IPS-15b (cell line): ENCODE measurements around the gene CLASRP.
"Not testable (repeated sequence)": the region's sequence is repeated elsewhere in the genome, so short reads cannot be mapped to it uniquely, and the experiment has no call there.

Experiments used
- H3K27me3 ChIP-seq: one replicate; pipeline ENCODE4 v1.6.1; 2013; ENCODE audit warnings: low read length; ENCODE audit not compliant: control insufficient read depth, insufficient read depth
- H3K36me3 ChIP-seq: one replicate; pipeline ENCODE4 v1.6.1; 2013; ENCODE audit warnings: low read length; ENCODE audit not compliant: control insufficient read depth, insufficient read depth
- H3K4me1 ChIP-seq: one replicate; pipeline ENCODE4 v1.6.1; 2013; ENCODE audit warnings: mild to moderate bottlenecking, low read length; ENCODE audit not compliant: control insufficient read depth, insufficient read depth
- H3K4me3 ChIP-seq: one replicate; pipeline ENCODE4 v1.5.1; 2013; ENCODE audit warnings: low read depth, low read length
- H3K9ac ChIP-seq: one replicate; pipeline ENCODE4 v1.6.1; 2013; ENCODE audit warnings: low read depth, mild to moderate bottlenecking, low read length
- H3K9me3 ChIP-seq: one replicate; pipeline ENCODE4 v1.6.1; 2013; ENCODE audit warnings: mild to moderate bottlenecking, low read length; ENCODE audit not compliant: control insufficient read depth, insufficient read depth

The CLASRP gene, protein sequence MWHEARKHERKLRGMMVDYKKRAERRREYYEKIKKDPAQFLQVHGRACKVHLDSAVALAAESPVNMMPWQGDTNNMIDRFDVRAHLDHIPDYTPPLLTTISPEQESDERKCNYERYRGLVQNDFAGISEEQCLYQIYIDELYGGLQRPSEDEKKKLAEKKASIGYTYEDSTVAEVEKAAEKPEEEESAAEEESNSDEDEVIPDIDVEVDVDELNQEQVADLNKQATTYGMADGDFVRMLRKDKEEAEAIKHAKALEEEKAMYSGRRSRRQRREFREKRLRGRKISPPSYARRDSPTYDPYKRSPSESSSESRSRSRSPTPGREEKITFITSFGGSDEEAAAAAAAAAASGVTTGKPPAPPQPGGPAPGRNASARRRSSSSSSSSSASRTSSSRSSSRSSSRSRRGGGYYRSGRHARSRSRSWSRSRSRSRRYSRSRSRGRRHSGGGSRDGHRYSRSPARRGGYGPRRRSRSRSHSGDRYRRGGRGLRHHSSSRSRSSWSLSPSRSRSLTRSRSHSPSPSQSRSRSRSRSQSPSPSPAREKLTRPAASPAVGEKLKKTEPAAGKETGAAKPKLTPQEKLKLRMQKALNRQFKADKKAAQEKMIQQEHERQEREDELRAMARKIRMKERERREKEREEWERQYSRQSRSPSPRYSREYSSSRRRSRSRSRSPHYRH

DNA sequence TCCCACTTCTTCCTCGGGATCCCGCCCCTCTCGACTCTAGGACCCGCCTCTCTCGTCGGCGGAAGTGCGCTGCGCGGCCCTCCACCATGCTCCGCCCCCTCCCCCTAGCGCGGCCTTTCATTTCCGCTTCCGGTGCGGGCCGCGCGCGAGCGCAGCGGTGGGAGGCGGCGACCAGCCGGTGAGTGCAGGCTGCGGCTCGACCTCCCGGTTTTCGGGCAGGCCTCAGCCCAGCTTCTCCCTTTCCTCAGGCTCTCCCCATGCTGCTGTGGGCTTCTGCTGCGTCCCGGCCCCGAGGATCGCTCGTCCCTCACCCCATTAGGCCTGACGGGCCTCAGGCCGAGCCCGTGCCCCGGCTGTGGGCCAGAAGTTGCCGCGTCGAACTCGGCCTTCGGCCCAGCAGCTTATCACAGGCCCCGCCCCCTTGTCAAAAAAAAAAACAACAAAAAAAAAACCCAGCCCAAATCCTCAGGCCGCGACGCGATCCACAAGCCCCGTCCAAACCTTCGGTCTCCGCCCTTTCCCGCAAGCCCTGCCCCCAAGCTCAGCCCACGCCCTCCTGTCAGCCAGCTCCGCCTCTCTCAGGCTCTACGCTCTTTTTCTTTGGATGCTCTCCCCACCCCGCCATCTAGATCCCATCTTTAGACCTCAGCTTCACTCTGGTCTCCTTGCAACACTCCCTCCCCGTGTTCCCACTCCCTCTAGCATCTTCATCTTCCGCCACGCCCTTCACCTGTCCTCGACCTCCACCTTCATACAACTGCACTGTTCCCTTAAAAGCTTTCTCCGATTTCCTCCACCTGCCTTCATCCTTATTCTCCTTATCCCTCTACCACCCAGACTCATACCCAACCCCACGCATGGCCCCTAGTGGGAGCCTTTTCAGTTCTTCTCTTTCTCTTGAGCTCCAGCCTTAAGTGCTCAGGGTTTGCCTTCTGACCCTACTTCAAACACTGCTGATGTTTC is at the start of gene CLASRP:
CLASRP (plus strand) TSS at position 115 of the 963 bp plus-strand sequence. CDS start 1,168 bp downstream, outside the sequence.
- Histone ChIP-seq H3K4me3 (peak within 1 kb of the TSS; percentile 96), H3K27me3 (no peaks in the 10 kb centered on the region), H3K9me3 (no peaks in the 10 kb centered on the region), H3K36me3 (peaks cover 37% of the 10 kb centered on the region), H3K4me1 (peaks cover 6% of the 10 kb centered on the region), H3K9ac (peak within 1 kb of the TSS; percentile 73)

DNA sequence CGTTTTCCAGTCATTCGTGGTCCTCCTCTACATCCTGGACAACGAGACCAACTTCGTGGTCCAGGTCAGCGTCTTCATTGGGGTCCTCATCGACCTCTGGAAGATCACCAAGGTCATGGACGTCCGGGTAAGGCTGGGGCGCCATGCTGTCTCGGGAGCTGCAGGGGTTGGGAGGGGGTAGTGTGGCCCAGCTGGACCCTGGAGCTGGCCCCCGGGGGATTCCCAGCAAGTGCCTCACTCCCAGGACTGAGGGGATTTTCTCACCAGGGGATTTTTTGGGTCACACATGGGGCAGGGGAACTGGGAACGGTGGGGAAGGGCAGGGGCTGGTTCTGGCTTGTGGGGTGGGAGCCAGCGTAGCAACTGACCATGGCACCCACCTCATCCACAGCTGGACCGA is 48.4 kb upstream of the CLASRP start:
- Histone ChIP-seq H3K4me1 (no peaks in the 10 kb centered on the region), H3K9me3 (no peaks in the 10 kb centered on the region), H3K9ac (no peak overlapping the region), H3K36me3 (peaks cover 42% of the 10 kb centered on the region), H3K27me3 (no peaks in the 10 kb centered on the region), H3K4me3 (no peak overlapping the region)

DNA sequence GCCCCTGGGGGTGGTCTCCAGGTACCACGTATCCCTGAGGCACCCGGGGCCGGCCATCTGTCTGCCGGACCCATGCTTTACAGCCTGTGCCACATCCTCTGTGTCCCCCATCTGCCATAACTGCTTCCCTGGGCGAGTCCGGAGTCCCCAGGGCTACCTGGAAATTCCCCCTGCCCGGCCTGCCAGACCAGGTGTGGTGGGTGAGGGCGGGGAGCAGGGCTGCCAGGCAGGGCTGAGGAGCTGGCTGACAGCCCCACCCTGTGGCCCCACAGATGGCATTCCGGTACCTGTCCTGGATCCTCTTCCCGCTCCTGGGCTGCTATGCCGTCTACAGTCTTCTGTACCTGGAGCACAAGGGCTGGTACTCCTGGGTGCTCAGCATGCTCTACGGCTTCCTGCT is 47.9 kb upstream of the CLASRP start:
- peaks cover 40% of the 10 kb centered on the region for H3K36me3 ChIP-seq

DNA sequence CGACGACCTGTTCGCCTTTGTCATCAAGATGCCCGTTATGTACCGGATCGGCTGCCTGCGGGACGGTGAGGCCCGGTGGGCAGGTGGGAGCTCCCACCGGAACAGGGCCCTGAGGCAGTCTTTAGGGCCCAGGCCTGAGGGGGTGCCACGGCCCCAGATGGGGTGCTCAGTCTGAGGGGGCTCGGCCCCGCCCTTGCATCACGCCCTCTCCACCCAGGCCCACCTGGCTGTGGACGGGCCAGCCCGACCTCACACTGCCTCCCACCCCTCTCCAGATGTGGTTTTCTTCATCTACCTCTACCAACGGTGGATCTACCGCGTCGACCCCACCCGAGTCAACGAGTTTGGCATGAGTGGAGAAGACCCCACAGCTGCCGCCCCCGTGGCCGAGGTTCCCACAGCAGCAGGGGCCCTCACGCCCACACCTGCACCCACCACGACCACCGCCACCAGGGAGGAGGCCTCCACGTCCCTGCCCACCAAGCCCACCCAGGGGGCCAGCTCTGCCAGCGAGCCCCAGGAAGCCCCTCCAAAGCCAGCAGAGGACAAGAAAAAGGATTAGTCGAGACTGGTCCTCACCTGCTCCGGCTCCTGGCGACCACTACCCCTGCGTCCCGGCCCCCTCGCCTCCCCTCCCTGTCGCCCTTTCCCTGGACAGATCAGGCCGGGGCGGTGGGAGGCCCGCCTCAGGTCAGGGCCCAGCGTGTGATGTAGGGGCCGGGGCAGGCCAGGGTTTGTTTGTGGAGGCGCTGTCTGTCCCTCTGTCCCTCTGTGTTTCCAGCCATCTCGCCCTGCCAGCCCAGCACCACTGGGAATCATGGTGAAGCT is 46.3 kb upstream of the CLASRP start:
- H3K36me3 ChIP-seq, result peaks cover 33% of the 10 kb centered on the region
- H3K9ac ChIP-seq, result no peak overlapping the region
- no peak overlapping the region for H3K4me3 ChIP-seq
- H3K9me3 ChIP-seq, result no peaks in the 10 kb centered on the region
- H3K27me3 ChIP-seq, result no peaks in the 10 kb centered on the region
- no peaks in the 10 kb centered on the region for H3K4me1 ChIP-seq

More for the DNA sequence above, 47.9 kb upstream of the CLASRP start:
- H3K9ac ChIP-seq, result no peak overlapping the region
- no peaks in the 10 kb centered on the region for H3K27me3 ChIP-seq
- H3K9me3 ChIP-seq, result no peaks in the 10 kb centered on the region
- H3K4me1 ChIP-seq, result no peaks in the 10 kb centered on the region
- H3K4me3 ChIP-seq, result no peak overlapping the region

DNA sequence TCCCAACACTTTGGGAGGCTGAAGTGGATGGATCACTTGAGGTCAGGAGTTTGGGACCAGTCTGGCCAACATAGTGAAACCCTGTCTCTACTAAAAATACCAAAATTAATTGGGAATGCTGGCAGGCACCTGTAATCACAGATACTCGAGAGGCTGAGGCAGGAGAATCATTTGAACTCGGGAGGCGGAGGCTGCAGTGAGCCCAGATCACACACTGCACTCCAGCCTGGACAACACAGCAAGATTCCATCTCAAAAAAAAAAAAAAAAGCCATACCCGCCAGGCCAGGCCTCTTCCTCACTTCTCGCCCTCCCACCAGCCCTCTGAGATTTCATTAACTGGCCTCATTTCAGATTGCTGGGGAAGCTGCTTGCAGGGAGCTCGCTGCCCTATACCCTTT is 45.3 kb upstream of the CLASRP start:
- Histone ChIP-seq H3K27me3 (no peaks in the 10 kb centered on the region), H3K36me3 (peaks cover 33% of the 10 kb centered on the region), H3K9me3 (no peaks in the 10 kb centered on the region), H3K4me1 (no peaks in the 10 kb centered on the region), H3K9ac (no peak overlapping the region), H3K4me3 (no peak overlapping the region)

DNA sequence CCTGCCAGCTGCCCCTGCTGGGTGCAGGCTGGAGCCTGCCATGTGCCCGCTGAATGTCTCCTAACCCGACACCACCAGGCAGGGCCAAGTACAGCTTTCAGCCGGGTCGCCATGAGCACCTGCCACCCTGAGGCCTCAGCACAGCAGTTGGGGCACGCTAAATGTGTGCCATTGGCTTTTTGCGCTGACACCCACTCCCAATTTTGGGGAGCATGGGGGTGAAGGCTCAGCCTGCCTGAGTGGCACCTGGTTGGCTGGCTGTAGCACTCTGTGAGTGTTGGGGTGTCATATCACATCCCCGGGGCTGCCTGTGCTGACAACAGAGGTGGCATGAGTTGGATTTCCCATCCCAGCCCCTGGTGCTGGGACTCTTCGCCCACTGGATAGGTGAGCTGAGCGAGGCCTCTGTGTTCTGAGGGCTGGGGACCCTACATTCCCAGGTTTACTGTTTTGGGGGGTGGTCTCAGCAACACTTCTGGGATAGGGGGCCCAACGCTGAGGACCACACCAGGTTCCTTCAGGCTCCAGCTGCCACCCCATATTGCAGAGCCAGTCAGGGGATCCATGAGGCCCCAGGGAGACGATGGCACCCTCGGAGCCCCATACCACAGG is 44.8 kb upstream of the CLASRP start:
- Histone ChIP-seq H3K4me3 (no peak overlapping the region), H3K27me3 (no peaks in the 10 kb centered on the region), H3K9me3 (no peaks in the 10 kb centered on the region), H3K4me1 (no peaks in the 10 kb centered on the region), H3K9ac (no peak overlapping the region), H3K36me3 (peaks cover 33% of the 10 kb centered on the region)

DNA sequence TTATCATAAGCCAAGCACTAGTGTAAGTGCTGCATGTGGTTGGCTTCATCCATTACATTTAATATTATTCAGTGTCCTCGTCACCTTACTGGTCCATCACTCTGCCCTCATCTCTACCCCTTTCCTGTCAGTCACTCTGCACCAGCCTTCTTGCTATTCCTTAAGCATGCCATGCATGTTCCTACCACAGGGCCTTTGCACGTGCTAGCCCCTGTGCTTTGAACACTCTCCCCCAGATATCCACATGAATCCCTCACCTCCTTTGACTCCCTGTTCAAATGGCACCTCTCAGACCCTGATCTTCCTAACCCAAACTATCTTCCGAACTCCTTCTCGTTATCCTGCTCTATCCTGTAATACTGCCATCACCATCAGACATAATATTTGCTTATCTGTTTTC is 40.8 kb upstream of the CLASRP start:
- H3K36me3 ChIP-seq, result no peaks in the 10 kb centered on the region
- H3K4me3 ChIP-seq, result no peak overlapping the region
- no peaks in the 10 kb centered on the region for H3K4me1 ChIP-seq
- H3K27me3 ChIP-seq, result no peaks in the 10 kb centered on the region
- no peak overlapping the region for H3K9ac ChIP-seq
- no peaks in the 10 kb centered on the region for H3K9me3 ChIP-seq

DNA sequence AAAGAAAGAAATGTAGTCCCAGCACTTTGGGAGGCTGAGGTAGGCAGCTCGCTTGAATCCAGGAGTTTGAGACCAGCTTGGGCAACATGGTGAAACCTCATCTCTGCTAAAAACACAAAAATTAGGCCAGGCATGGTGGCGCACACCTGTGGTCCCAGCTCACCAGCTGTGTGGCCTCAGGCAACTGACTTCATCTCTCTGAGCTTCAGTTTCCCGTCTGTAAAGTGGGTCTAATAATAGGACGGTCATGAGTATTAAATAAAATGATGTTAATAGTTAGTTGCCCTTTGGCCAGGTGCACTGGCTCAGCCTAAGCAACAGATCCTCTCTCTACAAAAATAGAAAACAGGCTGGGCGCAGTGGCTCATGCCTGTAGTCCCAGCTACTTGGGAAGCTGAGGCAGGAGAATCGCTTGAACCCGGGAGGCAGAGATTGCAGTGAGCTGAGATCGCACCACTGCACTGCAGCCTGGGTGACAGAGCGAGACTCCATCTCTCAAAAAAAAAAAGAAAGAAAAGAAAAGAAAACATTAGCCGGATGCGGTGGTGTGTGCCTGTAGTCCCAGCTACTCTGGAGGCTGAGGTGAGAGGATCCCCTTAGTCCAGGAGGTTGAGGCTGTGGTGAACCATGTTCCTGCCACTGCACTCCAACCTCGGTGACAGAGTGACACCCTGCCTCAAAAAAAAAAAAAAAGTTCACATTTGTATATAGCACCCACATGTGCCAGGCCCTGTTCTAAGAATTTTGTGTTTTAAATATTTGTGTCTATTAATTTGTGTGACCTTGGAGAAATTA is 39.5 kb upstream of the CLASRP start:
- not testable (repeated sequence) for H3K9me3 ChIP-seq, H3K27me3 ChIP-seq, H3K4me3 ChIP-seq, H3K36me3 ChIP-seq, H3K4me1 ChIP-seq, H3K9ac ChIP-seq

DNA sequence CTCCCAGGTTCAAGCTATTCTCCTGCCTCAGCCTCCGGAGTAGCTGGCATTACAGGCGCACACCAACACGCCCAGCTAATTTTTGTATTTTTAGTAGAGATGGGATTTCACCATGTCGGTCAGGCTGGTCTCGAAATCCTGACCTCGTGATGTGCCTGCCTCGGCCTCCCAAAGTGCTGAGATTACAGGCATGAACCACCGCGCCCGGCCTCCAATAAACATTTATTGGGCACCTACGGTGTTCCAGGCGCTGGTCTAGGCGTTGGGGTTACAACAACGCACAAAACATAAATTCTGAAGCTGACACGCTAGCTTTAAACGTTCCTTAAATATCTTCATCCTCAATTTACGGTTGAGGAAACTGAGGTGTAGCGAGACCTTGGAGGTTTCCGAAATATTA is 38.2 kb upstream of the CLASRP start:
- not testable (repeated sequence) for H3K27me3 ChIP-seq, H3K9ac ChIP-seq, H3K36me3 ChIP-seq, H3K9me3 ChIP-seq, H3K4me1 ChIP-seq
- peak overlapping the region; percentile 12 for H3K4me3 ChIP-seq

DNA sequence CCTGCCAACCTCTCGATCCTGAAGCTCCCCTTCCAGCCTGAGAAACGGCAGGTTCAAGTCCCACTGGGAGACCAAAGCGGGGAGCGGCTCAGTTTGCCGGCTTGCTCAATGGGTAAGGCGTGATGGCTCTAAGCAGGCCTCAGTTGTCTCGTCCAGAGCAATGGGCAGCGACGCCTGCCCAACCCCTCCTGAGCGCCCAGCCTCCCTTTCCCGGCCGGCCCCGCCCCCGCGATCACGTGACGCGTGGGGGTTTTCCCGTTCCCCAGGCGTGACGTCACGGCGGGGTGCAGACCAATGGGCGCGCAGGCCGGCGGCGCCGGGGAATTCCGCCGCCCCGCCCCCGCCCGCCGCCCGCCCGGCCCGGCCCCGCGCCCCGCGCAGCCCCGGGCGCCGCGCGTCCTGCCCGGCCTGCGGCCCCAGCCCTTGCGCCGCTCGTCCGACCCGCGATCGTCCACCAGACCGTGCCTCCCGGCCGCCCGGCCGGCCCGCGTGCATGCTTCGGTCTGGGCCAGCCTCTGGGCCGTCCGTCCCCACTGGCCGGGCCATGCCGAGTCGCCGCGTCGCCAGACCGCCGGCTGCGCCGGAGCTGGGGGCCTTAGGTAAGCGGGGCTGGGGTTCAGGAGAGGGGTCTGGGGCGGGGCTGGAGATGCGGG is 37.6 kb upstream of the CLASRP start, which contains the start of gene RELB:
RELB (plus strand) TSS at position 378 of the 653 bp plus-strand sequence; CDS start at position 494, 116 bp downstream.
- peak within 1 kb of the TSS; percentile 72 for H3K4me3 ChIP-seq
- H3K9ac ChIP-seq, result peak within 1 kb of the TSS; percentile 65
- H3K27me3 ChIP-seq, result no peaks in the 10 kb centered on the region
- H3K9me3 ChIP-seq, result no peaks in the 10 kb centered on the region
- H3K36me3 ChIP-seq, result no peaks in the 10 kb centered on the region
- H3K4me1 ChIP-seq, result no peaks in the 10 kb centered on the region
